ENCODE data around the gene MAPK8IP2.
"Not testable (repeated sequence)": the region's sequence is repeated elsewhere in the genome, so short reads cannot be mapped to it uniquely, and the experiment has no call there.

Gene MAPK8IP2

GRCh38 chr22:50635591-50635990 lies 35.0 kb downstream of the MAPK8IP2 start:
- peak; percentile 16 for DNase-seq (ENCODE audit: low spot score)

GRCh38 chr22:50640296-50640695 lies 39.7 kb downstream of the MAPK8IP2 start:
- DNase-seq (ENCODE audit: low spot score): not testable (repeated sequence)

- DNase-seq (ENCODE audit: low spot score): no peak
Observed at GRCh38 chr22:50640857-50641647, 40.5 kb downstream of the MAPK8IP2 start.

- DNase-seq (ENCODE audit: low spot score): peak; percentile 33
Observed at GRCh38 chr22:50641696-50642607, 41.4 kb downstream of the MAPK8IP2 start.

- not testable (repeated sequence) for DNase-seq (ENCODE audit: low spot score)
Observed at GRCh38 chr22:50643021-50643820, 42.6 kb downstream of the MAPK8IP2 start.

GRCh38 chr22:50643821-50644101 lies 43.2 kb downstream of the MAPK8IP2 start:
- DNase-seq (ENCODE audit: low spot score): not testable (repeated sequence)

- no peak for DNase-seq (ENCODE audit: low spot score)
Observed at GRCh38 chr22:50653256-50653655, 52.7 kb downstream of the MAPK8IP2 start.

- DNase-seq (ENCODE audit: low spot score): not testable (repeated sequence)
Observed at GRCh38 chr22:50654664-50655063, 54.1 kb downstream of the MAPK8IP2 start.

GRCh38 chr22:50656122-50657070 lies 55.8 kb downstream of the MAPK8IP2 start:
- peak; percentile 34 for DNase-seq (ENCODE audit: low spot score)

- no peak for DNase-seq (ENCODE audit: low spot score)
Observed at GRCh38 chr22:50657925-50658324, 57.3 kb downstream of the MAPK8IP2 start.

GRCh38 chr22:50659711-50660110 lies 59.1 kb downstream of the MAPK8IP2 start:
- DNase-seq (ENCODE audit: low spot score): not testable (repeated sequence)

- no peak for DNase-seq (ENCODE audit: low spot score)
Observed at GRCh38 chr22:50660306-50660705, 59.7 kb downstream of the MAPK8IP2 start.

Data from D341Med (cell line).